NB4 (cell line): Measurements from ENCODE around the gene MARK2.
A peak's percentile ranks its signal among the peaks of the same experiment; 100 is the strongest.

Experiments
- DNase-seq: peaks from one replicate; pipeline ENCODE4 v3.0.0; 2010; ENCODE audit warnings: low read depth
- H3K4me3 ChIP-seq: one replicate; pipeline ENCODE4 v1.5.1; 2011; ENCODE audit warnings: mild to moderate bottlenecking, low read depth, low read length, moderate library complexity
- CTCF ChIP-seq: IDR thresholded peaks from one replicate; pipeline ENCODE4 v1.5.1; 2012; ENCODE audit warnings: low read depth, low read length
- MYC ChIP-seq: IDR thresholded peaks from 2 replicates; pipeline ENCODE4 v1.6.1; 2011; ENCODE audit warnings: low read depth, low read length
- POLR2A ChIP-seq: IDR thresholded peaks from 2 replicates; pipeline ENCODE4 v1.6.1; 2011; ENCODE audit warnings: mild to moderate bottlenecking; ENCODE audit not compliant: insufficient read length; ENCODE audit errors: extremely low read depth
- TF ChIP-seq, protein P1 (sequence below): IDR thresholded peaks from 2 replicates; pipeline ENCODE4 v1.6.1; 2011; ENCODE audit warnings: low read depth, low read length

Gene MARK2

DNA sequence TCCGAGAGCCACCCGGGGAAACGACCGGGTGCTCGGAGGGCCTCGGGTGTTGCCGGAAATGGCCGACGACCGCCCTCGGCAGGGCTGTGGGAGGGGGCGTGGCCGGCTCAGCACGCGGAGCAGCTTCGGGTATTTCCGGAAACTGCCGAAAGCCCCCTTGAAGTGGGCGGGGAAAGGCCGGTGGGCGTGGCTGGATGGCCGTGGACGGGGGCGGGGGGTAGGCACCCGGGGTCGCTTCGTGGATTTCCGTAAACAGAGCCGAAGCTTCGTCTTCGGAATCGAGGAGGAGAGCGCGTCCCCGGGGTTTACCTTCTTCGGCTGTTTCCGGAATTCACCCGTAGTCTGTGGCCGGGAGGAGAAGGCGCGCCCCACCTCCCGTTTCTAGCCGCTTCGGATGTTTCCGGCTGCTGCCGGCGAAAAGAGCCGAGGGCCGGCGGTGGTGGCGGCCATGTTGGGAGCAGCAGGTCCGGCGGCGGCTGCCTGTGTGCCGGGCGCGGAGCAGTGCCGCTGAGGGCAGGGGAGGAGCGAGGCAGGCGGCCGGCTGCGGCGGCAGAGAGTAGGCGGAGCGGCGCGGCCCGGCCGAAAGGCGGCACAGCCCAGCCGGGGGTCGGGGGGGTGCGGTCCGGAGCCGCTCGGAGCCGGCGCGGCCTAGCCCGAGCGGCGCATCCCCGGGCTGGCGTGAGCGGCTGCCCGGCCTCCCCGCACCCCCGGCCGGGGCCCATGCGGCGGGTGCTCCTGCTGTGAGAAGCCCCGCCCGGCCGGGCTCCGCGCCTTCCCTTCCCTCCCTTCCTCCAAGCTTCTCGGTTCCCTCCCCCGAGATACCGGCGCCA, at the start of gene MARK2:
TSS of gene MARK2 (plus strand) at position 433 of the 830 bp plus-strand sequence. CDS start at position 830, 397 bp downstream.
- H3K4me3 ChIP-seq, result peak within 1 kb of the TSS; percentile 82
- TF ChIP-seq, protein P1, sequence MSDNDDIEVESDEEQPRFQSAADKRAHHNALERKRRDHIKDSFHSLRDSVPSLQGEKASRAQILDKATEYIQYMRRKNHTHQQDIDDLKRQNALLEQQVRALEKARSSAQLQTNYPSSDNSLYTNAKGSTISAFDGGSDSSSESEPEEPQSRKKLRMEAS, result peak; percentile 66
- no peak for TF ChIP-seq CTCF
- peak; percentile 45 for TF ChIP-seq POLR2A
- TF ChIP-seq MYC, result no peak
- peak; percentile 98 for DNase-seq

GRCh38 chr11:63791495-63792167, 47.3 kb upstream of the MARK2 start:
- no peak overlapping the region for H3K4me3 ChIP-seq
- TF ChIP-seq, protein P1, result no peak
- TF ChIP-seq POLR2A (no peak), MYC (no peak), CTCF (no peak)
- DNase-seq, result no peak

- no peak for DNase-seq
- TF ChIP-seq POLR2A, result no peak
- no peak for TF ChIP-seq MYC
- TF ChIP-seq, protein P1, result no peak
- TF ChIP-seq CTCF, result no peak
Measured at GRCh38 chr11:63793161-63793560, 45.7 kb upstream of the MARK2 start.

GRCh38 chr11:63795066-63795465, 43.8 kb upstream of the MARK2 start:
- no peak overlapping the region for H3K4me3 ChIP-seq
- TF ChIP-seq POLR2A, result no peak
- TF ChIP-seq CTCF, result no peak
- no peak for TF ChIP-seq MYC
- TF ChIP-seq, protein P1, result no peak
- DNase-seq, result no peak

More at GRCh38 chr11:63793161-63793560, 45.7 kb upstream of the MARK2 start:
- H3K4me3 ChIP-seq, result no peak overlapping the region

- TF ChIP-seq, protein P1, result no peak
- TF ChIP-seq CTCF, result no peak
- TF ChIP-seq POLR2A, result no peak
- TF ChIP-seq MYC, result no peak
- H3K4me3 ChIP-seq, result no peak overlapping the region
- DNase-seq, result no peak
Measured at GRCh38 chr11:63800921-63801320, 38.0 kb upstream of the MARK2 start.
